Smooth muscle cell (in vitro differentiated cells): ENCODE measurements around the gene ULK1. TPM values are rescaled to one million over a fixed set of nuclear protein-coding genes. Genes with fewer than 3 reads are reported as not detected.

Experiments
- DNase-seq: peaks from one replicate; lab custom pipeline; 2025; ENCODE audit not compliant: unreplicated experiment; lab: John Stamatoyannopoulos, UW
- H2AFZ ChIP-seq: fragments of 200-600 bp; sonication (generic); 2 replicates; pipeline ENCODE4 v1.6.0; 2016; ENCODE audit warnings: antibody characterized with exemption, low read depth, mild to moderate bottlenecking
- H3F3A ChIP-seq: fragments of 200-600 bp; sonication (generic); 2 replicates; pipeline ENCODE4 v1.6.0; 2017; ENCODE audit warnings: antibody characterized with exemption, low read depth
- H3K27ac ChIP-seq: fragments of 200-600 bp; sonication (generic); 2 replicates; pipeline ENCODE4 v1.5.1; 2016; ENCODE audit warnings: low read depth, mild to moderate bottlenecking
- H3K27me3 ChIP-seq: fragments of 200-600 bp; sonication (generic); 2 replicates; pipeline ENCODE4 v1.6.1; 2016; ENCODE audit warnings: low read depth, mild to moderate bottlenecking
- H3K36me3 ChIP-seq: fragments of 200-600 bp; sonication (generic); 2 replicates; pipeline ENCODE4 v1.5.1; 2016; ENCODE audit warnings: low read depth
- H3K4me1 ChIP-seq: fragments of 200-600 bp; sonication (generic); 2 replicates; pipeline ENCODE4 v1.5.1; 2016; ENCODE audit warnings: low read depth
- H3K4me2 ChIP-seq: fragments of 200-600 bp; sonication (generic); 2 replicates; pipeline ENCODE4 v1.6.0; 2016; ENCODE audit warnings: mild to moderate bottlenecking
- H3K4me3 ChIP-seq: fragments of 200-600 bp; sonication (generic); 2 replicates; pipeline ENCODE4 v1.5.1; 2016; ENCODE audit warnings: mild to moderate bottlenecking
- H3K79me2 ChIP-seq: fragments of 200-600 bp; sonication (generic); 2 replicates; pipeline ENCODE4 v1.6.0; 2016; ENCODE audit warnings: low read depth, mild to moderate bottlenecking
- H3K9ac ChIP-seq: fragments of 200-600 bp; sonication (generic); 2 replicates; pipeline ENCODE4 v1.6.0; 2016; ENCODE audit warnings: low read depth
- H3K9me3 ChIP-seq: fragments of 200-600 bp; sonication (generic); replicated peaks from 2 replicates; pipeline ENCODE4 v1.5.1; 2016; ENCODE audit warnings: low read depth
- H4K20me1 ChIP-seq: fragments of 200-600 bp; sonication (generic); 2 replicates; pipeline ENCODE4 v1.6.0; 2016; ENCODE audit warnings: low read depth
- CTCF ChIP-seq: fragments of 200-600 bp; sonication (generic); IDR thresholded peaks from 2 replicates; pipeline ENCODE4 v1.5.1; 2017; ENCODE audit warnings: borderline replicate concordance, mild to moderate bottlenecking, antibody characterized with exemption; ENCODE audit not compliant: insufficient read depth, poor library complexity, severe bottlenecking
- WGBS: methylation state at CpG from one replicate; pipeline ENCODE4 v1.1.7; 2016; ENCODE audit warnings: low lambda C conversion rate; 5-methylcytosine and 5-hydroxymethylcytosine counted together
- polyA plus RNA-seq: library from polyadenylated mRNA; unstranded; fragments of >200 nt; fragmentation: Nextera tagmentation; extraction: Ambion mirVana; gene quantifications from 2 replicates; pipeline ENCODE4 v1.2.1, GENCODE V29; 2016
- total RNA-seq: library from RNA; depleted of rRNA; stranded (reverse); fragments of >200 nt; gene quantifications from 2 replicates; pipeline ENCODE4 v1.2.3, GENCODE V29; 2014

Gene ULK1
- total and polyA plus RNA-seq, 2 experiments from 2014 or later = 8.5 to 10.5 TPM

- H3K9ac ChIP-seq = no peak overlapping the region
- no peaks in the 10 kb centered on the region for H3K9me3 ChIP-seq
- H4K20me1 ChIP-seq = no peaks in the 10 kb centered on the region
- H3K4me1 ChIP-seq = peaks cover 14% of the 10 kb centered on the region
- no peak overlapping the region for H2AFZ ChIP-seq
- no peaks in the 10 kb centered on the region for H3K27me3 ChIP-seq
- no peaks in the 10 kb centered on the region for H3K79me2 ChIP-seq
- H3K36me3 ChIP-seq = no peaks in the 10 kb centered on the region
- H3F3A ChIP-seq = peaks cover 6% of the 10 kb centered on the region
- H3K4me2 ChIP-seq = peak overlapping the region; percentile 57
- H3K4me3 ChIP-seq = no peak overlapping the region
- H3K27ac ChIP-seq = peak overlapping the region; percentile 55
- no peak for TF ChIP-seq CTCF
- DNase-seq = no peak
- WGBS = 71% methylated on average over 24 of the region's 24 CpGs
Observed at GRCh38 chr12:131863711-131864396, 30.6 kb upstream of the ULK1 start.

GRCh38 chr12:131864469-131864868 lies 30.0 kb upstream of the ULK1 start:
- Histone ChIP-seq H3K9me3 (no peaks in the 10 kb centered on the region), H2AFZ (no peak overlapping the region), H3K27me3 (no peaks in the 10 kb centered on the region), H3K4me3 (no peak overlapping the region), H3K36me3 (no peaks in the 10 kb centered on the region), H4K20me1 (no peaks in the 10 kb centered on the region), H3K4me1 (peaks cover 14% of the 10 kb centered on the region), H3K4me2 (no peak overlapping the region), H3K9ac (no peak overlapping the region), H3K27ac (peak overlapping the region; percentile 55), H3F3A (peaks cover 6% of the 10 kb centered on the region), H3K79me2 (no peaks in the 10 kb centered on the region)
- DNase-seq = no peak
- no peak for TF ChIP-seq CTCF
- 83% methylated on average over 8 of the region's 8 CpGs for WGBS

GRCh38 chr12:131865180-131865875 lies 29.1 kb upstream of the ULK1 start:
- H3K27me3 ChIP-seq = no peaks in the 10 kb centered on the region
- no peaks in the 10 kb centered on the region for H3K79me2 ChIP-seq
- H2AFZ ChIP-seq = no peak overlapping the region
- H3K4me1 ChIP-seq = peaks cover 13% of the 10 kb centered on the region
- H3K36me3 ChIP-seq = no peaks in the 10 kb centered on the region
- H3K27ac ChIP-seq = peak overlapping the region; percentile 55
- no peak for TF ChIP-seq CTCF
- no peak overlapping the region for H3K4me2 ChIP-seq
- no peaks in the 10 kb centered on the region for H3K9me3 ChIP-seq
- H3K4me3 ChIP-seq = no peak overlapping the region
- H4K20me1 ChIP-seq = no peaks in the 10 kb centered on the region
- 85% methylated on average over 20 of the region's 20 CpGs for WGBS
- no peak for DNase-seq
- peaks cover 6% of the 10 kb centered on the region for H3F3A ChIP-seq
- H3K9ac ChIP-seq = no peak overlapping the region

- Histone ChIP-seq H3K4me2 (no peak overlapping the region), H2AFZ (no peak overlapping the region)
Observed at GRCh38 chr12:131867471-131867870, 27.0 kb upstream of the ULK1 start.

More at GRCh38 chr12:131867471-131867870, 27.0 kb upstream of the ULK1 start:
- no peak for TF ChIP-seq CTCF
- Histone ChIP-seq H3K4me1 (peaks cover 8% of the 10 kb centered on the region), H3K79me2 (no peaks in the 10 kb centered on the region), H3K27me3 (no peaks in the 10 kb centered on the region), H3K9me3 (no peaks in the 10 kb centered on the region), H4K20me1 (no peaks in the 10 kb centered on the region), H3K9ac (no peak overlapping the region), H3K4me3 (no peak overlapping the region), H3F3A (peaks cover under 1% of the 10 kb centered on the region), H3K27ac (no peak overlapping the region), H3K36me3 (no peaks in the 10 kb centered on the region)
- DNase-seq = no peak
- 91% methylated on average over 10 of the region's 10 CpGs for WGBS
